Liver (tissue), 9 donors: Measurements from ENCODE around the gene TNFRSF12A. TPM values are rescaled to one million over a fixed set of nuclear protein-coding genes. Genes with fewer than 3 reads are reported as not detected.
A peak's percentile ranks its signal among the peaks of the same experiment; 100 is the strongest.

Source experiments
- DNase-seq: peaks from one replicate; pipeline ENCODE4 v3.0.0-alpha.2; 2017; ENCODE audit warnings: low spot score
- H3K27ac ChIP-seq, 2 donors: one replicate each; pipeline ENCODE4 v1.7.0; 2013; ENCODE audit warnings: inconsistent platforms in 2 of 2, low read length in 2 of 2, control low read depth in 1 of 2, low read depth in 1 of 2, mild to moderate bottlenecking in 1 of 2
- H3K27me3 ChIP-seq, 4 donors: one replicate each; pipeline versions ENCODE4 v1.6.1 to v1.7.0; 2013; ENCODE audit warnings: low read length in 3 of 4, inconsistent platforms in 1 of 4, mild to moderate bottlenecking in 1 of 4, moderate library complexity in 1 of 4; ENCODE audit not compliant: control insufficient read depth in 4 of 4, insufficient read depth in 4 of 4
- H3K36me3 ChIP-seq, 4 donors: one replicate each; pipeline versions ENCODE4 v1.6.1 to v1.7.0; 2013; ENCODE audit warnings: low read length in 3 of 4, mild to moderate bottlenecking in 3 of 4, low read depth in 1 of 4, moderate library complexity in 1 of 4; ENCODE audit not compliant: control insufficient read depth in 4 of 4, insufficient read depth in 3 of 4
- H3K4me1 ChIP-seq, 4 donors: one replicate each; pipeline versions ENCODE4 v1.6.1 to v1.7.0; 2013; ENCODE audit warnings: low read length in 3 of 4, mild to moderate bottlenecking in 3 of 4, moderate library complexity in 1 of 4; ENCODE audit not compliant: control insufficient read depth in 4 of 4, insufficient read depth in 4 of 4
- H3K4me3 ChIP-seq, 3 donors: one replicate each; pipeline versions ENCODE4 v1.6.1 to v1.7.0; 2013; ENCODE audit warnings: low read length in 3 of 3, control low read depth in 1 of 3, low read depth in 1 of 3, mild to moderate bottlenecking in 1 of 3
- H3K9ac ChIP-seq, 2 donors: one replicate each; pipeline ENCODE4 v1.7.0; 2013; ENCODE audit warnings: low read length in 2 of 2, mild to moderate bottlenecking in 2 of 2, moderate library complexity in 2 of 2, control low read depth in 1 of 2, low read depth in 1 of 2
- H3K9me3 ChIP-seq, 4 donors: one replicate each; pipeline versions ENCODE4 v1.6.1 to v1.7.0; 2013; ENCODE audit warnings: low read length in 3 of 4; ENCODE audit not compliant: control insufficient read depth in 4 of 4
- EGR1 ChIP-seq, 2 donors: IDR thresholded peaks; 2 replicates each; pipeline ENCODE4 v1.6.1; 2016 to 2018; ENCODE audit warnings: antibody characterized with exemption in 2 of 2, low read depth in 2 of 2
- FOXA1 ChIP-seq: IDR thresholded peaks from 2 replicates; pipeline ENCODE4 v1.6.1; 2016; ENCODE audit warnings: antibody characterized with exemption
- FOXA2 ChIP-seq: IDR thresholded peaks from 2 replicates; pipeline ENCODE4 v1.6.1; 2016; ENCODE audit warnings: antibody characterized with exemption
- GABPA ChIP-seq, 2 donors: IDR thresholded peaks in 1 of 2; conservative IDR thresholded peaks in 1 of 2; 2 replicates each; pipeline ENCODE4 v1.6.1; 2016; ENCODE audit warnings: antibody characterized with exemption in 2 of 2, mild to moderate bottlenecking in 1 of 2, moderate library complexity in 1 of 2
- HNF4A ChIP-seq, 2 donors: conservative IDR thresholded peaks; 2 replicates each; pipeline ENCODE4 v1.6.1; 2016; ENCODE audit warnings: antibody characterized with exemption in 2 of 2, mild to moderate bottlenecking in 2 of 2
- HNF4G ChIP-seq: IDR thresholded peaks from 2 replicates; pipeline ENCODE4 v1.6.1; 2016; ENCODE audit warnings: antibody characterized with exemption
- JUND ChIP-seq, 2 donors: IDR thresholded peaks; 2 replicates each; pipeline ENCODE4 v1.6.1; 2016; ENCODE audit warnings: antibody characterized with exemption in 2 of 2
- NR2F2 ChIP-seq: IDR thresholded peaks from 2 replicates; pipeline ENCODE4 v1.6.1; 2016; ENCODE audit warnings: antibody characterized with exemption
- RAD21 ChIP-seq, 2 donors: IDR thresholded peaks; 2 replicates each; pipeline ENCODE4 v1.6.1; 2016; ENCODE audit warnings: antibody characterized with exemption in 2 of 2, mild to moderate bottlenecking in 2 of 2
- RXRA ChIP-seq, 2 donors: IDR thresholded peaks; 2 replicates each; pipeline ENCODE4 v1.6.1; 2017 to 2018; ENCODE audit warnings: antibody characterized with exemption in 2 of 2, mild to moderate bottlenecking in 1 of 2
- SP1 ChIP-seq: IDR thresholded peaks from 2 replicates; pipeline ENCODE4 v1.6.1; 2018; ENCODE audit warnings: antibody characterized with exemption, mild to moderate bottlenecking
- TAF1 ChIP-seq: conservative IDR thresholded peaks from 2 replicates; pipeline ENCODE4 v1.6.1; 2016; ENCODE audit warnings: antibody characterized with exemption, mild to moderate bottlenecking
- YY1 ChIP-seq: IDR thresholded peaks from 2 replicates; pipeline ENCODE4 v1.6.1; 2016; ENCODE audit warnings: antibody characterized with exemption, mild to moderate bottlenecking
- WGBS: extraction: QIAGEN DNeasy Blood & Tissue Kit; methylation state at CpG from one replicate; pipeline ENCODE4 v1.1.7; 2013; 5-methylcytosine and 5-hydroxymethylcytosine counted together
- polyA plus RNA-seq, 2 donors: library from polyadenylated mRNA; stranded (reverse) in 1 of 2; unstranded in 1 of 2; fragments of 200-250 nt in 1 of 2; fragments of >200 nt in 1 of 2; fragmentation: Nextera tagmentation in 1 of 2; extraction: Ambion mirVana in 1 of 2; gene quantifications; one replicate each; pipeline versions ENCODE4 v1.2.1 to v1.2.3, GENCODE V29; 2013 to 2015
- total RNA-seq, 2 donors: library from RNA; depleted of rRNA; stranded (reverse); fragments of >200 nt; gene quantifications; one replicate each; pipeline ENCODE4 v1.2.3, GENCODE V29; 2014
- TF ChIP-seq, protein P1 (sequence below): fragments of 150-350 bp; IDR thresholded peaks from 2 replicates; pipeline ENCODE4 v1.5.1; 2017; ENCODE audit warnings: improper control_type of control experiment, low read depth, low read length; ENCODE audit not compliant: missing input control
- TF ChIP-seq, protein P2 (sequence below): IDR thresholded peaks from 2 replicates; pipeline ENCODE4 v1.6.1; 2016; ENCODE audit warnings: antibody characterized with exemption
- TF ChIP-seq, protein P3 (sequence below): IDR thresholded peaks from 2 replicates; pipeline ENCODE4 v1.6.1; 2016; ENCODE audit warnings: antibody characterized with exemption
- TF ChIP-seq, protein P4 (sequence below): IDR thresholded peaks from 2 replicates; pipeline ENCODE4 v1.6.1; 2016; ENCODE audit warnings: antibody characterized with exemption
- TF ChIP-seq, protein P5 (sequence below): IDR thresholded peaks from 2 replicates; pipeline ENCODE4 v1.6.1; 2016; ENCODE audit warnings: antibody characterized with exemption, mild to moderate bottlenecking
- donor health status: healthy.
- donor health status: healthy.
- donor health status: healthy.
- donor health status: healthy.
- donor health status: healthy.

Gene TNFRSF12A
- total and polyA plus RNA-seq, 4 donors: 7.9 to 35.5 (median 9.1) TPM

DNA sequence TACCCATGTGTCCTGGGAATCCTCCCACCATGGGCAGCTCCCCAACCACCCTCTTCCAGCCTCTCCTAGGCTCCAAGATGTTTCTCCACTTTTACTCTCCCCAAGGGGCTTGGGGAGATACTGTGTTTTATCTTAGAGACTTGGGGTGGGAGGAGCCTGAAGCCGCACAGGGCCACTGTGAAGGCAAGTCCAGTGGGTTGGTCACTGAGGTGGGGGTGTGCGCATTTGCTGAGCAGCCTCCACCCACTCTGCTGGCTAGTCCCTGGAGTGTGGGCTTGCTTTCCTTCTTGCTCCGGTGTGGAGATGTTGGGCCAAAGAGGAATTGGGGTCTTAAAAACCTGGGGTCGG is 11.5 kb upstream of the TNFRSF12A start:
- H3K9me3 ChIP-seq: no peaks in the 10 kb centered on the region
- DNase-seq: no peak
- H3K9ac ChIP-seq: no peak overlapping the region
- H3K4me1 ChIP-seq: peaks cover 19 to 49% (median 32%) of the 10 kb centered on the region in 4 donors
- H3K27me3 ChIP-seq: no peaks in the 10 kb centered on the region
- TF ChIP-seq FOXA2: no peak
- TF ChIP-seq, protein P1, sequence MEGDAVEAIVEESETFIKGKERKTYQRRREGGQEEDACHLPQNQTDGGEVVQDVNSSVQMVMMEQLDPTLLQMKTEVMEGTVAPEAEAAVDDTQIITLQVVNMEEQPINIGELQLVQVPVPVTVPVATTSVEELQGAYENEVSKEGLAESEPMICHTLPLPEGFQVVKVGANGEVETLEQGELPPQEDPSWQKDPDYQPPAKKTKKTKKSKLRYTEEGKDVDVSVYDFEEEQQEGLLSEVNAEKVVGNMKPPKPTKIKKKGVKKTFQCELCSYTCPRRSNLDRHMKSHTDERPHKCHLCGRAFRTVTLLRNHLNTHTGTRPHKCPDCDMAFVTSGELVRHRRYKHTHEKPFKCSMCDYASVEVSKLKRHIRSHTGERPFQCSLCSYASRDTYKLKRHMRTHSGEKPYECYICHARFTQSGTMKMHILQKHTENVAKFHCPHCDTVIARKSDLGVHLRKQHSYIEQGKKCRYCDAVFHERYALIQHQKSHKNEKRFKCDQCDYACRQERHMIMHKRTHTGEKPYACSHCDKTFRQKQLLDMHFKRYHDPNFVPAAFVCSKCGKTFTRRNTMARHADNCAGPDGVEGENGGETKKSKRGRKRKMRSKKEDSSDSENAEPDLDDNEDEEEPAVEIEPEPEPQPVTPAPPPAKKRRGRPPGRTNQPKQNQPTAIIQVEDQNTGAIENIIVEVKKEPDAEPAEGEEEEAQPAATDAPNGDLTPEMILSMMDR: no peak
- TF ChIP-seq HNF4G: no peak
- no peak for TF ChIP-seq RXRA (IDR thresholded peaks at IDR 0.05)
- no peak for TF ChIP-seq TAF1
- TF ChIP-seq NR2F2: no peak
- no peak for TF ChIP-seq SP1
- TF ChIP-seq, protein P2, sequence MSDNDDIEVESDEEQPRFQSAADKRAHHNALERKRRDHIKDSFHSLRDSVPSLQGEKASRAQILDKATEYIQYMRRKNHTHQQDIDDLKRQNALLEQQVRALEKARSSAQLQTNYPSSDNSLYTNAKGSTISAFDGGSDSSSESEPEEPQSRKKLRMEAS: no peak
- no peak for TF ChIP-seq GABPA (IDR thresholded peaks at IDR 0.05 in 1 of 2, conservative IDR thresholded peaks at IDR 0.05 in 1 of 2)
- TF ChIP-seq HNF4A (conservative IDR thresholded peaks at IDR 0.05): no peak
- TF ChIP-seq, protein P3, sequence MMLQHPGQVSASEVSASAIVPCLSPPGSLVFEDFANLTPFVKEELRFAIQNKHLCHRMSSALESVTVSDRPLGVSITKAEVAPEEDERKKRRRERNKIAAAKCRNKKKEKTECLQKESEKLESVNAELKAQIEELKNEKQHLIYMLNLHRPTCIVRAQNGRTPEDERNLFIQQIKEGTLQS: no peak
- TF ChIP-seq, protein P4, sequence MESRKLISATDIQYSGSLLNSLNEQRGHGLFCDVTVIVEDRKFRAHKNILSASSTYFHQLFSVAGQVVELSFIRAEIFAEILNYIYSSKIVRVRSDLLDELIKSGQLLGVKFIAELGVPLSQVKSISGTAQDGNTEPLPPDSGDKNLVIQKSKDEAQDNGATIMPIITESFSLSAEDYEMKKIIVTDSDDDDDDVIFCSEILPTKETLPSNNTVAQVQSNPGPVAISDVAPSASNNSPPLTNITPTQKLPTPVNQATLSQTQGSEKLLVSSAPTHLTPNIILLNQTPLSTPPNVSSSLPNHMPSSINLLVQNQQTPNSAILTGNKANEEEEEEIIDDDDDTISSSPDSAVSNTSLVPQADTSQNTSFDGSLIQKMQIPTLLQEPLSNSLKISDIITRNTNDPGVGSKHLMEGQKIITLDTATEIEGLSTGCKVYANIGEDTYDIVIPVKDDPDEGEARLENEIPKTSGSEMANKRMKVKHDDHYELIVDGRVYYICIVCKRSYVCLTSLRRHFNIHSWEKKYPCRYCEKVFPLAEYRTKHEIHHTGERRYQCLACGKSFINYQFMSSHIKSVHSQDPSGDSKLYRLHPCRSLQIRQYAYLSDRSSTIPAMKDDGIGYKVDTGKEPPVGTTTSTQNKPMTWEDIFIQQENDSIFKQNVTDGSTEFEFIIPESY: no peak
- TF ChIP-seq JUND (IDR thresholded peaks at IDR 0.05): no peak
- TF ChIP-seq RAD21 (IDR thresholded peaks at IDR 0.05): no peak
- TF ChIP-seq, protein P5, sequence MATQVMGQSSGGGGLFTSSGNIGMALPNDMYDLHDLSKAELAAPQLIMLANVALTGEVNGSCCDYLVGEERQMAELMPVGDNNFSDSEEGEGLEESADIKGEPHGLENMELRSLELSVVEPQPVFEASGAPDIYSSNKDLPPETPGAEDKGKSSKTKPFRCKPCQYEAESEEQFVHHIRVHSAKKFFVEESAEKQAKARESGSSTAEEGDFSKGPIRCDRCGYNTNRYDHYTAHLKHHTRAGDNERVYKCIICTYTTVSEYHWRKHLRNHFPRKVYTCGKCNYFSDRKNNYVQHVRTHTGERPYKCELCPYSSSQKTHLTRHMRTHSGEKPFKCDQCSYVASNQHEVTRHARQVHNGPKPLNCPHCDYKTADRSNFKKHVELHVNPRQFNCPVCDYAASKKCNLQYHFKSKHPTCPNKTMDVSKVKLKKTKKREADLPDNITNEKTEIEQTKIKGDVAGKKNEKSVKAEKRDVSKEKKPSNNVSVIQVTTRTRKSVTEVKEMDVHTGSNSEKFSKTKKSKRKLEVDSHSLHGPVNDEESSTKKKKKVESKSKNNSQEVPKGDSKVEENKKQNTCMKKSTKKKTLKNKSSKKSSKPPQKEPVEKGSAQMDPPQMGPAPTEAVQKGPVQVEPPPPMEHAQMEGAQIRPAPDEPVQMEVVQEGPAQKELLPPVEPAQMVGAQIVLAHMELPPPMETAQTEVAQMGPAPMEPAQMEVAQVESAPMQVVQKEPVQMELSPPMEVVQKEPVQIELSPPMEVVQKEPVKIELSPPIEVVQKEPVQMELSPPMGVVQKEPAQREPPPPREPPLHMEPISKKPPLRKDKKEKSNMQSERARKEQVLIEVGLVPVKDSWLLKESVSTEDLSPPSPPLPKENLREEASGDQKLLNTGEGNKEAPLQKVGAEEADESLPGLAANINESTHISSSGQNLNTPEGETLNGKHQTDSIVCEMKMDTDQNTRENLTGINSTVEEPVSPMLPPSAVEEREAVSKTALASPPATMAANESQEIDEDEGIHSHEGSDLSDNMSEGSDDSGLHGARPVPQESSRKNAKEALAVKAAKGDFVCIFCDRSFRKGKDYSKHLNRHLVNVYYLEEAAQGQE: no peak
- TF ChIP-seq YY1: no peak
- no peak for TF ChIP-seq EGR1 (IDR thresholded peaks at IDR 0.05; ENCODE audit: low read depth in 2 of 2)
- no peak for TF ChIP-seq FOXA1
- 85% methylated on average over 4 of the region's 4 CpGs for WGBS
- H3K4me3 ChIP-seq: no peak overlapping the region
- H3K36me3 ChIP-seq: no peaks in the 10 kb centered on the region
- H3K27ac ChIP-seq: peak overlapping the region in 1 of 2 donors; percentile 90
